ENCODE data around the gene WDPCP.
"Not testable (repeated sequence)": the region's sequence is repeated elsewhere in the genome, so short reads cannot be mapped to it uniquely, and the experiment has no call there.

The WDPCP gene

DNA sequence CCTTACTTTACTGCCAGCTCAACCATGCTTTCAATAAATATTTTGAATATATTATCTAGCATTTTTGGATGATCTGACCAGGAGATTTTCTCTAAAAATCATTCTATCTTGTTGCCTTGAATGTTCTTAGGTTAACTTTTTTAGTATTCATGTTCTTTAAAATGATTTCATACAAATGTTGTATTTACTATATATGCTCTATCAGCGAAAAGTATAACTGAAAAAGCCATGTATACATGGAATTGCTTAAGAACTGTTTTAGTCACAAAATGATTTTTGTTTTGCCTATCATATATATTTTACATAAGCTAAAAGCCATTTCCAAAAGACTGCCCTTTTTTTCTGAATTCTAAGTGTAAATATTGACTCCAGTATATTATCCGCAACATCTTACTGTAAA is 213.9 kb downstream of the WDPCP start:
- TF ChIP-seq CTCF (IDR thresholded peaks at IDR 0.05; ENCODE audit: extremely low read depth, missing control alignments): no peak
- DNase-seq (ENCODE audit: low spot score): no peak

GRCh38 chr2:63372549-63372948 is 215.7 kb downstream of the WDPCP start:
- no peak for TF ChIP-seq CTCF (IDR thresholded peaks at IDR 0.05; ENCODE audit: extremely low read depth, missing control alignments)
- no peak for DNase-seq (ENCODE audit: low spot score)

DNA sequence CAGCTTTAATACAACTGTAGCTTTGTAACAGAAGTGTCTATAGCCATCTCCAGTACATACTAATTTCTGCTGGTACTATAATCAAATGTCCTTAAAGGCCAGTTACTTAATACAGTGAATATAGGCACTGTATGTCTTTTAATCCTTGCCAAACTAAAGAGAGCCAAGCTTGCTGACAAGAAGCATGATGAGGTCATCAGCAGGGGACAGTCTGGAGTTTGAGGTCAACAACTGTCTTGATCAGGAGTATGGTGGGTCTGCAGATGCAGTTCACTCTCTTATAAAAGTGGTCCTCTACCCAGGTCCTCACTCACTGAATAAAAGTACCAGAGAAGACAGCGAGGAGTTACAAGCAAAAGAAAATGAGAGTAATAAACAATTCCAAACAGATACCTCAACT is 219.1 kb downstream of the WDPCP start:
- no peak for TF ChIP-seq CTCF (IDR thresholded peaks at IDR 0.05; ENCODE audit: extremely low read depth, missing control alignments)
- no peak for DNase-seq (ENCODE audit: low spot score)

GRCh38 chr2:63364866-63365265 is 223.4 kb downstream of the WDPCP start:
- no peak for DNase-seq (ENCODE audit: low spot score)
- TF ChIP-seq CTCF (IDR thresholded peaks at IDR 0.05; ENCODE audit: extremely low read depth, missing control alignments): no peak

DNA sequence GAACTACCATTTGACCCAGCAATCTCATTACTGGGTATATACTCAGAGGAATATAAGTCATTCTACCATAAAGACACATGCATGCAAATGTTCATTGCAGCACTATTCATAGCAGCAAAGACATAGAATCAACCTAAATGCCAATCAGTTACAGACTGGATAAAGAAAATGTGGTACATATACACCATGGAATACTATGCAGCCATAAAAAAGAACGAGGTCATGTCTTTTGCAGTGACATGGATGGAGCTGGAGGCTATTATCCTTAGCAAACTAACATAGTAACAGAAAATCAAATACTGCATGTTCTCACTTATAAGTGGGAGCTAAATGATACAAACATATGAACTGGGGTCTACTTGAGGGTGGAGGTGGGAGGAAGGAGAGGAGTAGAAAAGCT is 230.6 kb downstream of the WDPCP start:
- not testable (repeated sequence) for DNase-seq (ENCODE audit: low spot score)

DNA sequence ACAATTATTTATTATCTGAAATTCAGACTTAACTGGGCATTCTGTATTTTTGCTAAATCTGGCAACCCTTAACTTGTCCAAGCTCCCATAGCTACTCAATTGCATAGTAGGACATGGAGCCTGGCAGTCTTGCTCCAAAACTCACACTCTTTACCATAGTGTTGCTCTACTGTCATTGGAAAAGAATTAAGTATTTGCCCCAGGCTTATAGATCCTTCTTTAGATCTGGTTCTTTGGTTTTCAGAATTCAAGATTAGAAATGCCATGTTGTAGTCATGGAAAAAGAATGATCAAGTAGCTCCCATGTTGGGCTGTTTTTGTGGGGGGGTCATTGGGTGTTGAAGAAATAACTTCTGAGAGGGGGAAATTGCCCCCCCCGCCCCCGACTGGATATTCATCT is 240.9 kb downstream of the WDPCP start:
- DNase-seq (ENCODE audit: low spot score): no peak
- no peak for TF ChIP-seq CTCF (IDR thresholded peaks at IDR 0.05; ENCODE audit: extremely low read depth, missing control alignments)

DNA sequence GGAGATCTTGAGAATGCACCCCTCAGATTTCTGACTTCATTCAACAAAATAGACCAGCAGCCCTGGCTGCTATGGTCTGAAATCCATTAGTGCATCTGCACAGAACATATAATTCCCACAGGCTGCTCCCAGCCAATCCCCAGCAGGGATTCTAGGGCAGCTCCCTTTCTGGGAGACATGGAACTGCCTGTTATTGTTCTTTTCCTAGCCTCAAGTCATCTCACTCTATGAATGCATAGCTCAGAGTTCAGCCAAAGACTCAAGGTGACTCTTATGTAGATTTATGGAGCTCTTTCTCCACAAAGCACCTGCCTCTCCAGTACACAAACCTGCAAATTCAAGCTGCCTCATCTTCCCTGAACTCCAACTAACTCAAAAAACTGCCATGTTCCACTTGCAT is 241.9 kb downstream of the WDPCP start:
- no peak for TF ChIP-seq CTCF (IDR thresholded peaks at IDR 0.05; ENCODE audit: extremely low read depth, missing control alignments)
- DNase-seq (ENCODE audit: low spot score): no peak

- no peak for TF ChIP-seq CTCF (IDR thresholded peaks at IDR 0.05; ENCODE audit: extremely low read depth, missing control alignments)
- DNase-seq (ENCODE audit: low spot score): no peak
Observed at GRCh38 chr2:63345285-63345633, 243.0 kb downstream of the WDPCP start.

Data from GM20000 (cell line).